ENCODE measurements around the gene NKTR. TPM values are rescaled to one million over a fixed set of nuclear protein-coding genes. Genes with fewer than 3 reads are reported as not detected.

The NKTR gene
- total and polyA plus RNA-seq, 2 of the 13 experiments (the other 11 are each of a cell fraction or from before 2014, with no cell fraction given), result 41.3 to 59.6 TPM

- ChIA-PET POLR2A (no interaction called here), CTCF (ENCODE audit: low intra/inter-chr PET ratio, low total read pairs) (no interaction called here)
- peaks cover 2 to 47% of the 10 kb centered on the region in 2 experiments; a peak in 4 of 5 replicates for H3K27me3 ChIP-seq (ENCODE audit: control insufficient read depth in 1 of 2, insufficient read depth in 2 of 2, low read length in 2 of 2)
- 12% methylated on average over 7 of the region's 7 CpGs for WGBS (ENCODE audit: low lambda C conversion rate)
- no peak overlapping the region for H3K4me3 ChIP-seq (replicated peaks in 1 of 3; ENCODE audit: insufficient read depth in 1 of 3, low read depth in 2 of 3, low read length in 3 of 3)
- in situ Hi-C loops (cut with HindIII; ENCODE audit: extremely low pct_ligation_motif_present, low pct_unique_long_range_greater_than_20kb), result no loop called here
- H3K9ac ChIP-seq (ENCODE audit: insufficient read depth, low read depth, low read length), result no peak overlapping the region
- no peaks in the 10 kb centered on the region for H3K9me3 ChIP-seq (ENCODE audit: low read length)
- H3K4me1 ChIP-seq (ENCODE audit: insufficient read depth, low read length), result no peaks in the 10 kb centered on the region
- DNase-seq (ENCODE audit: low spot score) (no peak), ATAC-seq (no peak), FAIRE-seq (no peak)
- H3K27ac ChIP-seq (ENCODE audit: extremely low read length, insufficient read depth, low read length), result no peak overlapping the region
- intact Hi-C loops (cut with micrococcal nuclease; ENCODE audit: unreplicated experiment), result no loop called here
- BruUV-seq (replicated peaks), result no TSS peak
- H3K79me2 ChIP-seq (ENCODE audit: insufficient read depth, low read length), result no peaks in the 10 kb centered on the region
- H4K20me1 ChIP-seq (ENCODE audit: insufficient read depth, low read length), result no peaks in the 10 kb centered on the region
- no peak overlapping the region for H3K4me2 ChIP-seq (ENCODE audit: low read depth, low read length)
- H2AFZ ChIP-seq (ENCODE audit: low read length), result no peak overlapping the region
- TF ChIP-seq ZBTB38 (CRISPR knock-in tag; IDR thresholded peaks at IDR 0.05) (no peak), ZNF567 (CRISPR knock-in tag; IDR thresholded peaks at IDR 0.05; ENCODE audit: borderline replicate concordance) (no peak), JARID2 (CRISPR knock-in tag; IDR thresholded peaks at IDR 0.05; ENCODE audit: insufficient replicate concordance) (no peak), ATAD3A (CRISPR knock-in tag; IDR thresholded peaks at IDR 0.05) (no peak), ATF5 (CRISPR knock-in tag; IDR thresholded peaks at IDR 0.05; ENCODE audit: low read depth) (no peak), TRAFD1 (CRISPR knock-in tag; IDR thresholded peaks at IDR 0.05; ENCODE audit: borderline replicate concordance) (no peak), ZNF570 (CRISPR knock-in tag; IDR thresholded peaks at IDR 0.05; ENCODE audit: borderline replicate concordance) (no peak), JDP2 (CRISPR knock-in tag; IDR thresholded peaks at IDR 0.05; ENCODE audit: borderline replicate concordance) (no peak)
- no peaks in the 10 kb centered on the region for H3K36me3 ChIP-seq (replicated peaks in 1 of 2; ENCODE audit: control insufficient read depth in 1 of 2, insufficient read depth in 2 of 2, low read length in 2 of 2)
Observed at GRCh38 chr3:42690191-42690590, 89.7 kb downstream of the NKTR start.
